Tibial nerve (tissue), 4 donors: ENCODE measurements around the gene MYH4. TPM values are rescaled to one million over a fixed set of nuclear protein-coding genes. Genes with fewer than 3 reads are reported as not detected.

Experiments
- DNase-seq, 2 donors: peaks; one replicate each; pipeline ENCODE4 v3.0.0-alpha.2; 2019; ENCODE audit warnings: low spot score in 2 of 2
- H3K27ac ChIP-seq, 4 donors: fragments of 200-600 bp; sonication (generic) in 3 of 4; one replicate each; pipeline ENCODE4 v1.5.1; 2017 to 2019; ENCODE audit warnings: mild to moderate bottlenecking in 1 of 4
- H3K27me3 ChIP-seq, 2 donors: fragments of 200-600 bp; sonication (generic) in 1 of 2; one replicate each; pipeline versions ENCODE4 v1.5.1 to v1.6.0; 2017 to 2019
- H3K36me3 ChIP-seq, 3 donors: fragments of 200-600 bp; sonication (generic); one replicate each; pipeline ENCODE4 v1.5.1; 2018 to 2019
- H3K4me1 ChIP-seq, 4 donors: fragments of 200-600 bp; sonication (generic) in 3 of 4; one replicate each; pipeline ENCODE4 v1.5.1; 2017 to 2019
- H3K4me3 ChIP-seq, 4 donors: fragments of 200-600 bp; sonication (generic) in 3 of 4; one replicate each; pipeline ENCODE4 v1.5.1; 2017 to 2019; ENCODE audit warnings: mild to moderate bottlenecking in 1 of 4, moderate library complexity in 1 of 4
- H3K9me3 ChIP-seq, 4 donors: fragments of 200-600 bp; sonication (generic) in 3 of 4; one replicate each; pipeline ENCODE4 v1.5.1; 2017 to 2019
- CTCF ChIP-seq, 5 experiments: fragments of 200-600 bp in 3 of 5; fragments of 450-650 bp in 2 of 5; sonication (generic) in 3 of 5; IDR thresholded peaks; one replicate each; pipeline ENCODE4 v1.5.1; 2016 to 2019; ENCODE audit warnings: antibody characterized with exemption in 5 of 5, mild to moderate bottlenecking in 3 of 5, moderate library complexity in 2 of 5
- EP300 ChIP-seq, 2 donors: sonication (generic); formaldehyde crosslinking; IDR thresholded peaks; one replicate each; pipeline ENCODE4 v1.6.1; 2017; ENCODE audit warnings: antibody characterized with exemption in 2 of 2, mild to moderate bottlenecking in 1 of 2
- POLR2A ChIP-seq, 2 donors: fragments of 450-650 bp; IDR thresholded peaks; one replicate each; pipeline ENCODE4 v1.6.1; 2017; ENCODE audit warnings: antibody characterized with exemption in 2 of 2, mild to moderate bottlenecking in 2 of 2, moderate library complexity in 2 of 2
- WGBS, 2 donors: methylation state at CpG; one replicate each; pipeline ENCODE4 v1.1.5; 2018; 5-methylcytosine and 5-hydroxymethylcytosine counted together
- total RNA-seq, 4 donors: library from RNA; depleted of rRNA; stranded (reverse); fragments of >200 nt; gene quantifications; one replicate each; pipeline ENCODE4 v1.1.0, GENCODE V29; 2016

Gene MYH4
- total RNA-seq, 4 donors from 2014 or later = not detected

GRCh38 chr17:10512856-10513255 is 43.5 kb upstream of the MYH4 start:
- 61 to 66% methylated on average over 2 of the region's 2 CpGs for WGBS, 2 donors
- TF ChIP-seq EP300 (IDR thresholded peaks at IDR 0.05) (no peak), CTCF (IDR thresholded peaks at IDR 0.05) (no peak), POLR2A (IDR thresholded peaks at IDR 0.05) (no peak)

GRCh38 chr17:10499950-10500349 is 30.6 kb upstream of the MYH4 start:
- Histone ChIP-seq H3K4me3 (no peak overlapping the region), H3K27me3 (no peaks in the 10 kb centered on the region), H3K9me3 (no peaks in the 10 kb centered on the region), H3K27ac (no peak overlapping the region), H3K4me1 (no peaks in the 10 kb centered on the region), H3K36me3 (no peaks in the 10 kb centered on the region)
- DNase-seq = no peak
- 69 to 81% methylated on average over 3 of the region's 3 CpGs for WGBS, 2 donors
- no peak for TF ChIP-seq CTCF (IDR thresholded peaks at IDR 0.05)
- no peak for TF ChIP-seq POLR2A (IDR thresholded peaks at IDR 0.05)
- TF ChIP-seq EP300 (IDR thresholded peaks at IDR 0.05) = no peak

More at GRCh38 chr17:10512856-10513255, 43.5 kb upstream of the MYH4 start:
- peak in 1 of 2 donors; percentile 6 for DNase-seq
- Histone ChIP-seq H3K36me3 (no peaks in the 10 kb centered on the region), H3K4me3 (no peak overlapping the region), H3K27me3 (no peaks in the 10 kb centered on the region), H3K27ac (no peak overlapping the region), H3K4me1 (no peaks in the 10 kb centered on the region), H3K9me3 (no peaks in the 10 kb centered on the region)

DNA sequence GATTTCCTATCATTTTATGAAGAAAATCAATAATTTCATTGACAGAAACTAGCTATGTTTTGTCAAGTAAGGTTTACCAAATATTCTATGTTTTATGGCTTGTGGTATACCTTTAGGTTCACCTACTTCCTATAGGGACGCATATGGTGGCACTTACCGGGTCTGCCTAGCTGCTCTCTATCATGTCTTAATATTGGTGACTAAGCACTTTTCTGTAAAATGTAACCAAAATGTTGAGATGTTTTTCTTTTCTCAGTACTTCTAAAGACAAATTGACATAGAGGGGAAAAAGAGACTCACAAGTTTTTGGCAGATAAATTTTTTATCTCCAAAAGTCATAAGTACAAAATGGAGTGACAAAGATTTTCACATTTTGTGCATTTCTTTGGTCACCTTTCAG is 22.6 kb upstream of the MYH4 start:
- Histone ChIP-seq H3K36me3 (no peaks in the 10 kb centered on the region), H3K9me3 (peaks cover 0 to 33% (median 5%) of the 10 kb centered on the region in 4 donors), H3K27me3 (no peaks in the 10 kb centered on the region), H3K27ac (no peak overlapping the region), H3K4me3 (no peak overlapping the region), H3K4me1 (no peaks in the 10 kb centered on the region)
- no peak for DNase-seq
- WGBS, 2 donors = 93% methylated on average over 2 of the region's 2 CpGs
- TF ChIP-seq EP300 (IDR thresholded peaks at IDR 0.05) (no peak), CTCF (IDR thresholded peaks at IDR 0.05) (no peak), POLR2A (IDR thresholded peaks at IDR 0.05) (no peak)

DNA sequence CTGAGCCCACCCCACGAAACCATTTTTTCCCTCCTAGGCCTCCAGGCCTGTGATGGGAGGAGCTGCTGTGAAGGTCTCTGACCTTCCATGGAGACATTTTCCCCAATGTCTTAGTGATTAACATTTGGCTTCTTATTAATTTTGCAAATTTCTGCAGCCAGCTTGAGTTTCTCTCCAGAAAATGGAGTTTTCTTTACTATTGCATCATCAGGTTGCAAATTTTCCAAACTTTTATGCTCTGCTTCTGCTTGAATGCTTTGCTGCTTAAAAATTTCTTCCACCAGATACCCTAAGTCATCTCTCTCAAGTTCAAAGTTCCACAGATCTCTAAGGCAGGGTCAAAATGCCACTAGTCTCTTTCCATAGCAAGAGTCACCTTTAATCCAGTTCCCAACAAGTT is 12.9 kb upstream of the MYH4 start:
- no peaks in the 10 kb centered on the region for H3K27me3 ChIP-seq
- H3K9me3 ChIP-seq = peaks cover 0 to 39% (median 0%) of the 10 kb centered on the region in 4 donors
- no peaks in the 10 kb centered on the region for H3K4me1 ChIP-seq
- no peak overlapping the region for H3K4me3 ChIP-seq
- TF ChIP-seq CTCF (IDR thresholded peaks at IDR 0.05) = no peak
- no peaks in the 10 kb centered on the region for H3K36me3 ChIP-seq
- 69 to 75% methylated on average over 1 of the region's 1 CpG for WGBS, 2 donors
- DNase-seq = no peak
- no peak overlapping the region for H3K27ac ChIP-seq

GRCh38 chr17:10477701-10478100 is 8.3 kb upstream of the MYH4 start:
- TF ChIP-seq POLR2A (IDR thresholded peaks at IDR 0.05) = no peak
- no peak for TF ChIP-seq EP300 (IDR thresholded peaks at IDR 0.05)
- no peak for TF ChIP-seq CTCF (IDR thresholded peaks at IDR 0.05)
- DNase-seq = no peak
- no peak overlapping the region for H3K4me3 ChIP-seq
- H3K36me3 ChIP-seq = no peaks in the 10 kb centered on the region
- peaks cover 0 to 11% (median 0%) of the 10 kb centered on the region in 4 donors for H3K9me3 ChIP-seq
- 82 to 84% methylated on average over 1 of the region's 1 CpG for WGBS, 2 donors
- no peaks in the 10 kb centered on the region for H3K4me1 ChIP-seq
- H3K27ac ChIP-seq = no peak overlapping the region
- H3K27me3 ChIP-seq = no peaks in the 10 kb centered on the region
